Measurements from ENCODE around the gene PNCK.
"Not testable (repeated sequence)": the region's sequence is repeated elsewhere in the genome, so short reads cannot be mapped to it uniquely, and the experiment has no call there.

The PNCK gene

DNA sequence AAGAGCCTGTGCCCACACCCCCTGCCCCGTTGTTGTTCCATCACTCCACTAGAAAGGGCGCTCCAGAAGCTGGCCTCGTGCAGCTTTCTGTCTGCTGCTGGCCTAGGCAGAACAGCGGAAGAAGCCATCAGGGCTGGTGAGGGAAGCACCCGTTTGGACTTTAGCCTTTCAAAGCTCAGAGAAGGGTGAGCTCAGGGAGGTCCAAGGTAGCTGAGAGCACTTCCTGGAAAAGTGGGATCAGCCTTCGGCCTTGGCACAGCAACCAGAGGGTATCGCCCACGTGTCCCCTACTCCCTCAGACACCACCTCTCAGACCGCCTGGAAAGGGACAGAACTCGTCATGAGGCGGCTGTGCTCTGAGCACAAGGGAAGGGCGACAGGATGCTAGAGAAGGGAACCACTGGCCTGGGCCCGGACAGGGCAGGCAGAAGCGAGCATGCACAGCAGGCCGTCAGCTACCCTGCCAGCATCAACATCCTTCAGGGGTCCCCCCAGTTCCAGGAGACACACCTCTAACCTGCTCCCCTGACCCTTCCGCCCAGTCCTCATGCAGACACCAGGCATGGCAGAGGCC lies 25.7 kb upstream of the PNCK start:
- DNase-seq (ENCODE audit: low read depth), result not testable (repeated sequence)

DNA sequence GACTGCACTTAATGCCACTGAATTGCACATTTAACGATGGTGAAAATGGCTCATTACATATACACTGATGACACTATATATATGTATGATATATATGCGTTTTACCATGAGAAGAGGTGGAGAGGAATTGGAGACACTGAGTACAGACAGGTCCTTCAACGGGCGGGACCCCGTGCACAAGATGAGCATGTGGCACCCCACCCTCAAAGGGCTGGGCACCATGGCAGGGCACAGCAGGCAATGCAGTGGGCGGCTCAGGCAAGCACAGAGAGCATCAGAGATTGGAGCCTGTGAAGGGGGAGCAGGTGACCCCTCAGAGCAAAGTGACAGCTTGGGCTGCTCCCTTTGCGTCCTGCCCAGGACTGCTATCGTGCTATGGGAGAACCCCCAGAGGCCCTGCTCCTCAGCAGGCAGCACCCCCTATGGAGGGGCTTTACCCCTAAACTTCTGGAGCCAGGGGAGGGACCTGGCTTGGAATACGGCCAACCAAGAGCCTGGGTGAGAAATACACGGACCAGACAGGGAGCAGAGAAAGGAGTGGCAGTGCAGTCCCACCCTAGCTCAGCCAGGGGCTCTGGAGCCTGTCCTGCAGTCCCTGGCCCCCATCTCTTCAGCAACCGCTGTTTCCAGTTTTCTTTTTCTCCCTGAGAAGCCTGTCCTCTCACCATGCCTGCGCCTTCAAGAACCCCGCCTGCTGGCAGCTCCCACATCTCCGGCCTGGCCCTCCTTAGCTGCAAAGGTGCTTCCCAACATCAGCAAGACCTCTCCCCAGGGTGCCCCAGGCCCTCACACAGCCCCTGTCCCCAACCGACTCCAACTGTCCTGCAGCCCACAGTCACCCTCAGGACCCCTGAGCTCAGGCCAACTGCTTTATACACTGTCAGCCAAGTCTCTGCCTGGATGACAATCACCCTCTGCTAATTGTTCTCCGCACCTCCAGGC lies 24.6 kb upstream of the PNCK start:
- DNase-seq (ENCODE audit: low read depth), result no peak

DNA sequence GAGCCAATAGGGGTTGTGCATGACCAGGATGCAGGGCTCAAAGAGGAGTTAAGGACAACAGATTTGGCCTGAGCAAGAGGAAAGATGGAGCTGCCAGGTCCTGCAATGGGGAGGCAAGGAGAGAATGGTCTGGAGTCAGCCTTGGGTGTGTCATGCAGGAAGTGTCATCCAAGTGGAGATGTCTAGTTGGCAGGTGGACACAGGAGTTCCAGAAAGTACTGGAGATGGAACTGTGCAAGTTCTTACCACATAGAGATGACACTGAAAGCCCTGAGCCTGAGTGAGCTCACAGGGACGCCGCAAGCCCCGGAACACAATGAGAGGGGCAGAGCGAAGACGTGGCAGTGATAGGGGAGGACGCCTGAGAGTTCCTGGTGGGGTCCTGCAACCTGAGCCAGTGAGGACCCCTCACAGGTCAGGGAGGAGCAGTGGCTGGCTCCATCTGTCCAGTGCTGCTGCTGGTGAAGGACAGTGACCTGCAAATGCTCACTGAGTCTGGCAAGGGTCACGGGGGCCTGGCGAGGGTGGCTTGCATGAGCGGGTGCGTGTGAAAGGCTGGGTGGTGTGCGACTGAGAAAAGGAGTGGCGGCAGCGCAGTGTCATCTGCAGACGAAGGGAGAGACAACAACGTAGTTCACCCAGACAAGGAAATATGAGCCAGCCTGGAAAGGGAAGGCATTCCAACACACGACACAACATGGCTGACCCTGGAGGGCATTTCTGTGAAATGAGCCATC lies 23.5 kb upstream of the PNCK start:
- not testable (repeated sequence) for DNase-seq (ENCODE audit: low read depth)

DNA sequence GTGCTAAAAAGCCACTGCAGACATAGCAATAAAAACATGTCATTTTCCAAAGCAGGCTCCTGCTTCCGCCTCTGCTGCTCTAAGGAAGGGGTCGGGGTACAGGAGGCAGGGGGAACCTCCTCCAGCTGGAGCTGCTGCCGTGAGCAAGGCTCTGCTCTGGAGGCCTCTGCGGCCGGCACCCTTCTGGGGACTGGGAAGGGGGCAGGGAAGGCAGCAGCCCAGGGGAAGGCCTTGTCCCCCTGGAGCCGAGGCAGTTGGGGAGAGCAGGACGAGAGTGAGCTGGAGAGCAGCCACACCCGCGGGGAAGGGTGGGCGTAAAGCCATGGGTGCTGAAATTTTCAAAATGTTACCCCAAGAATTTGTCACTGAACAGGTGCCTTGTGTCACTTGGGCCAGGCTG lies 22.9 kb upstream of the PNCK start:
- not testable (repeated sequence) for DNase-seq (ENCODE audit: low read depth)

DNA sequence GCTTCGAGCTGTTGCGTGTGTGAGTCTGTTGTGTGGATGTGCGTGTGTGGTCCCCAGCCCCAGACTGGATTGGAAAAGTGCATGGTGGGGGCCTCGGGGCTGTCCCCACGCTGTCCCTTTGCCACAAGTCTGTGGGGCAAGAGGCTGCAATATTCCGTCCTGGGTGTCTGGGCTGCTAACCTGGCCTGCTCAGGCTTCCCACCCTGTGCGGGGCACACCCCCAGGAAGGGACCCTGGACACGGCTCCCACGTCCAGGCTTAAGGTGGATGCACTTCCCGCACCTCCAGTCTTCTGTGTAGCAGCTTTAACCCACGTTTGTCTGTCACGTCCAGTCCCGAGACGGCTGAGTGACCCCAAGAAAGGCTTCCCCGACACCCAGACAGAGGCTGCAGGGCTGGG lies 22.5 kb upstream of the PNCK start:
- no peak for DNase-seq (ENCODE audit: low read depth)

DNA sequence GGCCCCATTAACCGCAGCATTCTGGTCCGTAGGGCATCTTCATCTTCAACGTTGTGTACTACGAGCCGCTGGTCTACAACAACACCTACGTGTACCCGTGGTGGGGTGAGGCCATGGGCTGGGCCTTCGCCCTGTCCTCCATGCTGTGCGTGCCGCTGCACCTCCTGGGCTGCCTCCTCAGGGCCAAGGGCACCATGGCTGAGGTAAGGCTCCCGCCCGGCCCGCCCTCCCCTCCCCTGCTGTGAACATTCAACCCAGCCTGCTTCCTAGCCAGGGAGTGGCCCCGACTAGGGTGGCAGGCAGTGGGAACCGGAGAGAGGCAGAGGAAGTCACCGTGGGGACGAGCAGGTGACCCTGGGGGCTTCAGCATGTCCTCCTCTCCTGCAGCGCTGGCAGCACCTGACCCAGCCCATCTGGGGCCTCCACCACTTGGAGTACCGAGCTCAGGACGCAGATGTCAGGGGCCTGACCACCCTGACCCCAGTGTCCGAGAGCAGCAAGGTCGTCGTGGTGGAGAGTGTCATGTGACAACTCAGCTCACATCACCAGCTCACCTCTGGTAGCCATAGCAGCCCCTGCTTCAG lies 21.2 kb upstream of the PNCK start:
- DNase-seq (ENCODE audit: low read depth), result no peak

DNA sequence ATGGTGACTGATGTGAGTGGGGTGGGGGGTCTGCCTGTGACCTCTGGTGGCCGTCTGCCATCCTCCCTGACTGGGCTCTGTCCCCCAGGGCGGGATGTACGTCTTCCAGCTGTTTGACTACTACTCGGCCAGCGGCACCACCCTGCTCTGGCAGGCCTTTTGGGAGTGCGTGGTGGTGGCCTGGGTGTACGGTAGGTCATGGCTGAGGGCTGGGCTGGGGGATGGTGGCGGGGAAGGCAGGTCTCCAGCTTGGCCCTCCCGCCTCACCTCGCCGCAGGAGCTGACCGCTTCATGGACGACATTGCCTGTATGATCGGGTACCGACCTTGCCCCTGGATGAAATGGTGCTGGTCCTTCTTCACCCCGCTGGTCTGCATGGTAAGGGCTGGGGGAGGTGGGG lies 20.6 kb upstream of the PNCK start:
- DNase-seq (ENCODE audit: low read depth), result not testable (repeated sequence)

DNA sequence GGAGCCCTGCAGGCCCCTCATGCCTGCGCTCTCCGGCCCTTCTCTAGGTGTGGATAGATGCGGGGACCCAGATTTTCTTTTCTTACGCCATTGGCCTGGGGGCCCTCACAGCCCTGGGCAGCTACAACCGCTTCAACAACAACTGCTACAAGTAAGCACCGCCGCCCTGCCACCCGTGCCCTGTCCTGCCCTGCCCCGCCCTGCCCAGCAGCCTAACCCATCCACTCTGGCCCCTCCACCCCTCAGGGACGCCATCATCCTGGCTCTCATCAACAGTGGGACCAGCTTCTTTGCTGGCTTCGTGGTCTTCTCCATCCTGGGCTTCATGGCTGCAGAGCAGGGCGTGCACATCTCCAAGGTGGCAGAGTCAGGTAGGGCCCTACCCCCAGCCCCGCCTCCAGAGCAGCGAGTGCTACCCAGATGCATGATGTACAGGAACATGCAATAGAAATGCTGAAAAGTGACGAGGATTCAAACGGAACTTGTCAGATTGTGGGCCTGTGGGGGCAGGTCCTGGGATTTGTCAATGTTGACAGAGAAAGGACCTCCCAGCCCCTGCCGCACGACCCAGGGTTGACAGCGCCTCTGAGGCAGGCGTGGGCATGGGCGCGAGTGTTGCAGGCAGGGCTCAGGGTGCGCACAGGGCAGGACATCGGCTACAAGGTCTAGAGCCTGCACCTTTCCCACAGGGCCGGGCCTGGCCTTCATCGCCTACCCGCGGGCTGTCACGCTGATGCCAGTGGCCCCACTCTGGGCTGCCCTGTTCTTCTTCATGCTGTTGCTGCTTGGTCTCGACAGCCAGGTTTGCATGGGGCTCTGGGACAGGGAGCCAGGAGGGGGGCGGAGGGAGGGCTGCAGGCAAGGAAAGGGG lies 19.8 kb upstream of the PNCK start:
- DNase-seq (ENCODE audit: low read depth), result no peak

DNA sequence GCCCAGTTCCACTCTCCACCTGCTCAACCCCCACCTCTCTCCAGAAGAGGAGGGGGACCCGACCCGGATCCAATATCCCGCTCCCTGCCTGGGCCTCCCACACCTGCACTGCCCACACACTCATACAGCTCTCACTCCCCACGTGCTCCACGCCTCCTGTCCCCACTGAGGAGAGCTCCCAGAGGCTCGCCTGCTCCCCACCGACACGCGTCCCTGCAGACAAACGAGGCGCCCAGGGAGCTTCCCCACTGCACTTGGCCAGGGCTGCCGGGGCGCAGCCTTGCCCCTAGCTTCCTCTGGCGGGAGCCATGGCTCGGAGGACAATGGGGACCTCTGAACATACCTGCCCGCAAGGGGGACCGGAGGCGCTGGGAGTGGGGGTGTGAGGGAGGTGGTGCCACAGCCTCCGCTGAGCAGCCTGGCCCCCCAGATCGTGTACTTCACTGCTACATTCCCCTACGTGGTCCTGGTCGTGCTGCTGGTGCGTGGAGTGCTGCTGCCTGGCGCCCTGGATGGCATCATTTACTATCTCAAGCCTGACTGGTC lies 19.1 kb upstream of the PNCK start:
- no peak for DNase-seq (ENCODE audit: low read depth)

DNA sequence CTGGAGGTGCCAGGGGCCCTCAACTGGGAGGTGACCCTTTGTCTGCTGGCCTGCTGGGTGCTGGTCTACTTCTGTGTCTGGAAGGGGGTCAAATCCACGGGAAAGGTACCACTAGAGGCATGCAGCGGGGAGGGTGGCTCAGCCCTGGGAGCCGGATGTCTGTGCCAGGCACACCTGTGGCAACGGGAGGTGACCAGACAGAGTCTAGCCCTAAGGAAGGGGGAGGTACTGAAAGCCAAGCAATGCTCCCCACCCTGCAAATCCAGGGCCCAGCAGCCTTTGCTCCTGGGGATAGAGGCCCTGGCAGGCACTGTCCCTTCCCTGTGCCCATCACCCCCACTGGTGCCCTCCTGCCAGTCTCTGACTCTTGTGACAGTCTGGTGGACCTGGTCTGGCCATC lies 18.4 kb upstream of the PNCK start:
- DNase-seq (ENCODE audit: low read depth), result no peak

DNA sequence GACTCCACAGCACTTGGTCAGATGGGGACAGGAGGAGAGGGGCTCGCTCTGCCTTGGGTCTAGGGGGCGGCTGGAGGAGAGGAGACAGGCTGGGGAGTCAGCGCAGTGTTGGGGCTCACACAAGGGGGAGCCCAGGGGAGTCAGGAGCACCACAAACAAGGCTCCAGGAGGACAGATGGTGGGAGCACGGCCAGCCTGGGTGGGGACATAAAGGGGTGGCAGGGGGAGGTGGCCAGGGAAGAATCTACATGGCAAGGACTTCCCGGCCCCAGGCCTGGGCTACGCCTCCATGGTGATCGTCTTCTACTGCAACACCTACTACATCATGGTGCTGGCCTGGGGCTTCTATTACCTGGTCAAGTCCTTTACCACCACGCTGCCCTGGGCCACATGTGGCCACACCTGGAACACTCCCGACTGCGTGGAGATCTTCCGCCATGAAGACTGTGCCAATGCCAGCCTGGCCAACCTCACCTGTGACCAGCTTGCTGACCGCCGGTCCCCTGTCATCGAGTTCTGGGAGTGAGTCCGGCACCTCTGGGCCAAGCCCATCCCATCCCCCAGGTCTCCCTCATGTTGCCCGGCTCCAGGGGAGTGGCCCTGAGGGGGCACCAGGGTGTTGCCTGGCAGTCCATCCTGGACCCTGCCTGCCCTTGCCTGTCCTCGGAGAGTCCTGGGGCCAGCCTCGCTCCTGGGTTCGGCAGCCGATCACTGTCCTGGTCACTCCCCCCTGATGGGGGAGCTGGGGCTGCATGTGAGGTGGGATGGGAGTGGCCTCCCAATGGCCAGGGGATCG lies 17.6 kb upstream of the PNCK start:
- DNase-seq (ENCODE audit: low read depth), result not testable (repeated sequence)

DNA sequence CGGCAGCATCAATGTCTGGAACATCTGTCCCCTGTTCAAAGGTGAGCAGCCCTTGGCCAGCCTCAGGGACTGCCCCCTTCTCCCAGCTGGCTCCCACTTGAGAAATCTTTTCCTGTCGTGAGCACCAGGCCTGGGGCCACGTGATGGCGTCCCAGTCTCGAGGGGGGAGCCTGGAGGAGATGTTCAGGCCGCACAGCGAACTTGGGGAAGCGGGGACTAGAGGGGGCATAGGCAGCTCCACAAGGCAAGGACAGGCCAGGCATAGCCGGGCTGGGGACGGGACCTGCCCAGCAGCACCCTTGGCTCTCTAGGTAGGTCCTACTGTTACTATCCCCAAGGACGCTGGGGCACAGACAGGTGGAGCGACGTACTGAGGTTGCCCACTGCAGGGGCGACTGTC lies 16.9 kb upstream of the PNCK start:
- no peak for DNase-seq (ENCODE audit: low read depth)

DNA sequence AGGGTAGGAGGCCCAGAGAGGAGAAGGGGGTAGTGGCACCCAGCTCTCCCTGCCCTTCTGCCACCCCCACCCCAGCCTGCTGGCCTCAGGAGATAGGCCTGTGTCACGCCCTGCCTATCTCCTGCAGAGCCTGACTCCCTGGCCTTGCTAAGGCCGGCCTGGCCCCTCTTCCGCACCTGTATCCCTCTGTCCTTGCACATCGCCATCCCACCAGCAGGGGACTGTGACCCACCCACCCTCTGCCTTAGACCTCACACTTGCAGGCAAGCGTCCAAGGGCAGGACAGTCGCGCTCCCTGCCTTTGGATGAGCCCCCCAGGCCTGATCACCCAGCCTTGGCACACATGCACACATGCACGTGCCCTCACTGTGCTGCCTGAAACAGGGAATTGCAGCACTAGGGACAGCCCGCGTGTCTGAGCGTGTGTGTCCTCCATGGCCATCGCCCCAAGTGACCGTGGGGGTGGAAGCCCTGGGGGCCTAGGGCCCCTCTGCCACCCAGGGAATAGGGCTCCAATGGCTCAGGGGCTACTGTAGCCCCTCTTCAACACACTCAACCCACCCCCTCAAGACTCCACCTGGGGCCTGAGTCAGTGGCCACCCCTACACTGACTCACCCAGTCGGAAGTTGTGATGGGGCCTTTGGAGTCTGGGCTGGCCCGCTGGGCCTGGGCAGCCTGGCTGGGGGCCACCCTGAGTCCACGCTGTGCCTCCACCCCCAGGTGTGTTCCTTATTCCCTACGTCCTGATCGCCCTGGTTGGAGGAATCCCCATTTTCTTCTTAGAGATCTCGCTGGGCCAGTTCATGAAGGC lies 16.2 kb upstream of the PNCK start:
- no peak for DNase-seq (ENCODE audit: low read depth)

DNA sequence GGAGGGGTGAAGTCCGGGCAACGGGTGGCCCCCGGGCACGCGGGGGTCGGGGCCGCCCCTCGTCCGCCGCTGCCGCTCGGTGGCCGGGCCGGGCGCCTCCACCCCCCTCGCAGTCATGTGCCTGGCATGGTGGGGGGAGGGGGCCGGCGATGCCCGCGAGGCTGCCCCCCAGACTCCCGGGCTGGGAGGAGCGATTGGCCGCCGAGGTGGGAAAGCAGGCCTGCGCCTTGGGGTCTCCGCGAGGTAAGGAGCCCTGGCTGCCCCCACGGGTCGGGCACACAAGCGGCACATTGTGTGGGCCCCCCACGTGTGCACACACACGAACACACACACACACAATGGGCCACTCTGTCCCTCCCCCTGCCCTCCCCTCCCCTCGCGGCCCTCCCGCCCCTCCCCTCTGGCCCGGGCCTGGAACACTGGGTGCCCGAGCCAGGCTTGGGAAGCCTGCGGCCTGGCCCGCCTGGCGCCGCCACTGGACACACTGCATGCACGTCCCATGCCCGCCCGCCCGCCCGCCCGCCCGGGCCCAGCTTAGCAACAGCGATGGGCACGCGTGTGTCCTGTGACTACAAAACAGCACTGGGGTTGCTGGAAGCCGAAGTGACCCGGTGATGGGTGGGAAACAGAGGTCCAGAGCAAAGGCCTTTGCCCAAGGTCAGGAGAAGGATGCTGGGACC lies 15.4 kb upstream of the PNCK start:
- no peak for DNase-seq (ENCODE audit: low read depth)

DNA sequence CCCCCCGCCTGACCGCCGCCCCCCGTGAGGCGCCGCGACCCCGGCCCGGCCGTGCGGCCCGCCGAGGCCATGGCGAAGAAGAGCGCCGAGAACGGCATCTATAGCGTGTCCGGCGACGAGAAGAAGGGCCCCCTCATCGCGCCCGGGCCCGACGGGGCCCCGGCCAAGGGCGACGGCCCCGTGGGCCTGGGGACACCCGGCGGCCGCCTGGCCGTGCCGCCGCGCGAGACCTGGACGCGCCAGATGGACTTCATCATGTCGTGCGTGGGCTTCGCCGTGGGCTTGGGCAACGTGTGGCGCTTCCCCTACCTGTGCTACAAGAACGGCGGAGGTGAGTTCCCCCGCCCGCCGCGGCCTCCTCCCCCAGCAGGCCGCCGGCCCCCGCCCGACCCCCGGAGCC lies 14.9 kb upstream of the PNCK start:
- no peak for DNase-seq (ENCODE audit: low read depth)

DNA sequence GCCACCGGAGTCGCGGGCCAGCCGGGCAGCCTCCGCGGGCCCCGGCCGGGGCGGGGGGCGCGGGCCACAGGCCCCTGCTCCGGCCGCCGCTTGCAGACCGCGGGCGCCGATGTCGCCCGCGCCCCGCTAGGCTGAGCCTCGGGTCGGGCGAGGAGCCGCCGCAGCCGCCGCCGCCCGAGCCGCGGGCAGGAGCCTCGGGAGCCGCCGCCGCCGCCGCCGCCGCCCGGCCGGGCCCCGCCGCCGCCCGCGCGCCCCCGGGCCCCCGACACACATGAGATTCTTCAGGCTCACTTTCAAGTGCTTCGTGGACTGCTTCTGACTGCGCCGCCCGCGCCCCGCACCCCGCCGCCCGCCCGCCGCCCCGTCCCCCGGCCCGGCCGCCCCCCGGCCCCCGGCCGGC lies 14.5 kb upstream of the PNCK start:
- DNase-seq (ENCODE audit: low read depth), result no peak

DNA sequence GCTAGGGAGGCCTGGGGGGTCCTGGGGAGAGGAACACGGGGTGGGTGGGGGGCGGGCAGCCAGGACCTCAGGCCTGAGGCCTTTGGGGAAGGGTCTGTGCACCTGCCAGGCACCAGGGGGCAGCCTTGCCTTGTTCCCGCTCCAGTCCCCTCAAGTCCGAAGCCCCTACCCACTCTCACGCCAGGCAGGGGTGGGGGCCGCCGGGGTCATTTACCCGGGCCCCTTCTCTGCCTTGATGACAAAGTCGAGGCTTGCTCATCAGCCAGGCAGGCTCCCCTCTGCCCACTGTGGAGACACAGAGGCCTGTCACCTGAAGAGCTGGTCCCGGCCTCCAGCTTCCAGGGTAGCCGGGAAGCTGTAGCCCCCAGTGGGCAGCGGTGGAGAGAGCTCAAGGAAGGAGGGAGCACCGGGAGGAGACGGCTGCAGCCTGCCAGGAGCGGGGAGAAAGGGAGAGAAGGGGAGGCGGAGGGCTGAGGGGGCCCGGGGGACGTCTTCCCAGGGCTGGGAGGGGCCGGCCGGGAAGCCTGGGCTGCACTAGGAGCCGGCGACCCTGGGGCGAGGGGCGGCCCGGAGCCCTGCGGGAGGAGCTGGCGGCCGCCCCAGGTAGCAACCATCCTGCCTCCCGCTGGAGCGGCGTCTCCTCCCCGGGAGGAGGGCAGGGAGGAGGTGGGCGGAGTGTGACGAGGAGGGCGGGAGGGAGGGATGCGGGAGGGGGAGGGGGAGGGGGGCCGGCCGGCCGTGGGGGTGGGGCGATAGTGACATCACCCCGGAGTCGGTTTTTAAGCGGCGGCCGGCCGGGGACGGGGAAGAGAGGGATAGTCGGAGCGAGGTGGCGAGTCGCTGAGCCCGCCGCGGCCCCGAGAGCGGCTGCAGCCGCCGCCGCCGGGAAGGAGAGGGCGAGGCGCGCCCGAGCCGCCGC lies 13.8 kb upstream of the PNCK start, which contains the start of gene SLC6A8:
Gene SLC6A8, plus strand, starts transcription at position 806 of the 919 bp plus-strand sequence. CDS start 649 bp downstream, outside the sequence.
- DNase-seq (ENCODE audit: low read depth), result no peak

DNA sequence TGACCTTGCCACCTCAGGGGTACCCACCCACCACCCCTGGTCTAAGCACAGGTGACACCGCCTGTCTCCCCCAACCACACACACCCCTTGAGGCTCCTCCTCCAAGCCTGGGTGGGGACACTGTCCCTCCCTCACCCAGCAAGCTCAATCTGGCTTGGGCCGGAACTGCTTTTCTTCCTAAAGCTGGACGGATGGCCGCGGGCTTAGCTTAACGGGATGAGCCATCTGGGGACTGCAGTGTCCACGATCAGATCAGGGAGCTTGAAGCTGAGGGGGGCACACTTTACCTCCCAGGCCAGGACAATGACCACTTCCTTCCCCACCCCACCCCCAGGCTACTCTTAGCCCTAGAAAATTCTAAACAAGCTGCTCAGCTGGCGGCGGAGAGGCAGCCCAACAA lies 13.1 kb upstream of the PNCK start:
- DNase-seq (ENCODE audit: low read depth), result no peak
